GM21423 (cell line): ENCODE measurements around the gene LY6G6C.

Experiments
- ATAC-seq: cut with Tn5 transposase; IDR thresholded peaks from one replicate; pipeline ENCODE4 v1.9.1; 2021; ENCODE audit warnings: mild to moderate bottlenecking, moderate library complexity; ENCODE audit not compliant: unreplicated experiment

LY6G6C gene

DNA sequence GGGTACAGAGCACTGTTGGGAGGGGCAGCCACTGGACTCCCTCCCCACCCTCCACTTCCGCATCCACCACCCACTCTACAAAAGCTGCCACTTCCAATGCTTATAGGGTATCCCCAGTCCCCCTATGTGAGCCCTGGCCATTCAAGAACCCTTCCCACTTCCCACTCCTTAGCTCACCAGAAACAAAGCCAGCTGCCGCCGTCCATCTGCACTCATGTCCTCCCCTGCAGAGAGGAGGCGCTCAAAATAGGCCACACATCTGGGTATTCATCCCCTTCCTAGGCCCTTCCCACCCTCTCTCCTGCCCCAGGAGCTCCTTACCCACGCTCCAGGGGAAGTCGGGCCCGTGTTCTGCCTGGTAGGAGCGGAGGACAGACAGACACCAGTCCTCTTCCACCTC, 34.2 kb downstream of the LY6G6C start:
- ATAC-seq, result no peak

DNA sequence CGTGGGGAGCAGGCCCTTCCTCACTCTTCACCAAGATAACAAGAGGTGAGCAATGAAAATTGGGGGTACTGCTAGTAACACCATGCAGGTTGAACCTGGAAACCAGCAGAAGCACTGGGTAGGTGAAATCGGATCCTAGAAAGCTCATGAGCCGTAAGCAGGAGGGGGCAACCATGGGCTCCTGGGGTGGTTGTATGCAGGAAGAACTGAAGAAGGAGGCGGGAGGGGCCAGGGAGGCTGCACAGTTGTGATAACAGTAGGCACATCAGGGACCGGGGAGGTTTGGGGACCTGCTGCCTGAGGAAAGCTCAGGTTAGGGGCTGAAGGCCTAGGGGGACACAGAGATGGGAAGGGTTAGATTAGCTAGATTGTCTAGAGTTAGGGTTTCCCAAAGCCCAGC, 35.1 kb downstream of the LY6G6C start:
- no peak for ATAC-seq

DNA sequence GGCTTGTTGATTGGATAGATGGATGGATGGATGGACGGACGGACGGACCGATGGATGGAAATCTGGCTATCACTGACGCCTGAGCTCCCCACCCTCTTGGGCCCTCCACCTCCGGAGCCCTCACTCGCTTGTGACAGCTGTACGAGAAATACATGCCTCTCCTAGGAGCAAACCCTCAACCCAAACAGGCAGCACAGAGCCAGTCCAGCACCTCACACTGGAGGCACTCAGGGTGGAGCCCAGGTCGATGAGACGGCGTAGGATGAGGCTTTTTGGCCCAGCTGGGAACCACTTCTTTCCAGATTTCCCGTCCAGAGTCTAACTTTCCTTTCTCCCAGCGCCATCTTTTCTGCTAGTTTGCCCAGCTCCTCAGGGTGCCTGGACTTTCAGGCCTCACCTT, 38.0 kb downstream of the LY6G6C start:
- no peak for ATAC-seq

DNA sequence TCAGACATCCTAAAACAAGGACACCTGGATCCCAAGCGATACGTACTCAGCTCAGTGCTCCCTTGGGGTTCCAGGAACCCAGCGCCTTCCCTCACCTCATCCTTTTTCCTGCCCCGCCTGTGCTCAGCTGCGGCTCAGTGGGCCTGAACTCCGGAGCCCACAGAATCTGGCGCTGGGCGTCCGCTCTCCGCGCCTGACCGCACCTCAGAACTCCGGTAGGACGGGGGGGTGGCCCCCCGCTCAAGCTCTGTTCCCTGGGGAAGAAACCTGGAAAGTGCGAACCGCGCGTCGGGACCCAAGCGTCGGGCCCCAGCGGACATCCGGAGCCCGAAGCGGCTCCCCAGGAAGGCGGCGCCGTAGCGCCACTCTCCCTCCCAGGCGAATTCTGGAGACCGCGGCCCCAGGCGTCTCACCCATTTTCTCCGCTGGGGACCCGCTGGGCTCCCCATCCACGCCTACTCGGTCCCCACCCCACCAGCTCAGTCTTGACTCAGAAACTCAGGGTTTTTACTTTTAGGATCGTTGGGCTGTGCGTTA, 40.3 kb downstream of the LY6G6C start:
- ATAC-seq, result no peak

DNA sequence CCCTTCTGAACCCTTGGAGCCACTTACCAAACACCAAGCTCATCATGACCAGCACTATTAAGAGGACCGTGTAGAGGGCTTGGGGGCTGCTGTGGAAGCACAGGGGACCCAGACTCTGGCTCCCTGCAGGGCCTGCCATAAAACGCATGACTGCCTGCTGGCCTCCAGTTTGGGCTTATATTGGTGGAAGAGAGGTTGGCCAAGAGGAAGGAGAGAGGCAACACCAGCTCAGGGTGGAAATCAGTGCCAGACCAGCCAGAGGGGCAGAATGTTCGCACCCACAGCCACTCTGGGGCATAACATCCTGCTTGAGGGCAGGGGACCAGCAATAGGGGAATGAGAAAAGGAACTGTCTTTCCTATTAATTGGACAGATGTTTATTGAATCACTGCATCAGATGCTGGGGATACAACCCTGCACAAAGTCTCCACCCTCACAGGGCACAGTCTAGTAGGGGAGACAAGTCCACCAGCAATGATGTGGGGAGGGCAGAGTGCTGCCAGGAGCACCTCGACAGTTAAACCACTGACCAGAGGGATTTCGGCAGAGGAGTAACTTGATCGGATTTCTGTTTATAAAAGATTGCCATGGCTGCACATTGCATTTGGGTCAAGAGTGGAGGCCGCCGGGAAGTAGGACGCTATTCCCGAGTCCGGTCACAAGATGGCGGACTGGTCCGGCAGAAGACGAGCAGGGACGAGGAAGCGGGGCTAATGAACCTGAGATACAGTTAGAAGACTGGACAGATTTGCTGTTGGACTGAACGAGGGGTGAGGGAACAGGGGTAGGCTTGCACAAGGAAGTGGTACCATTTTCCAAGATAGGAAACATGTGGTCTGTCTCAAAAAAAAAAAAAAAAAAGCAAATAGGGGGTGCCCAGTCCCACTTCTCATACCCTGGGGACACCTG, 41.1 kb downstream of the LY6G6C start, which contains the start of gene LY6G5C:
Gene LY6G5C (minus strand): TSS at position 842 of the 909 bp plus-strand sequence. CDS start 694 bp downstream, at position 148.
- no peak for ATAC-seq

DNA sequence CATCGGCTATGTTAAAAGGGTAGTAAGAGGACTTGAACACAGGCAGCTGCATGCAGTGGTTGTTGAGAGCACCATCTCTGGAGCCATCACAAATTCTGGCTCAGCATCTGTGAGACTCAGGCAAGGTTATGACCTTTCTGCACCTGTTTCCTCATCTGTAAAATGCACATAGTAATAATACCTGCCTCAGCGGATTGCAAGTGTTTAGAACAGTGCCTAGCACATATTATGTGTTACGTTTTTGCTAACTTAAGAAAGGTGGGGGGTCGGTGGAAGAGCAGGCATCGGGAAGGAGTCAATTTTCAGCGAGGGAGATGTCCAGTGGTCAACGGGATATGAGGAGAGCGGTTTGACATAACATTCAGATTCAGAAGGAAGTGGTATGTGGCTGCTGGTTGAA, 43.6 kb downstream of the LY6G6C start:
- no peak for ATAC-seq

DNA sequence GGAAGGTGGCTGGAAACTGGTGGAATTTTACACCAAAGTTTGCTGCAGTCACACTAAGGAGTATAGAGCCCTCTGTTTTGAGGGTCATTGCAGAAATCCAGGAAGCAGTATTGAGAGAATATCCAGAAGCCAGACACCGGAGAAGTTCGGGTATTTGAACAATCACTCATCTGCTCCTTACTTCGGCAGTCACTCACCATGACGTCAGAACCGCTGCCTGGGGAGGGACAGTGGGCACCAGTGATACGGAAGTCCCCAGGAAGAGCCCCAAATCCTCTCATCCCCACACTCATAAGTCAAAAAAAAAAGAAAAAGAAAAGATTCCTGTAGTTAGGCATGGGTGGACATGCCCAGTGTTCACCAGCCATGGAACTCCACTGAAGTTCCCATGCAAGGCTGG, 44.6 kb downstream of the LY6G6C start:
- ATAC-seq, result no peak

DNA sequence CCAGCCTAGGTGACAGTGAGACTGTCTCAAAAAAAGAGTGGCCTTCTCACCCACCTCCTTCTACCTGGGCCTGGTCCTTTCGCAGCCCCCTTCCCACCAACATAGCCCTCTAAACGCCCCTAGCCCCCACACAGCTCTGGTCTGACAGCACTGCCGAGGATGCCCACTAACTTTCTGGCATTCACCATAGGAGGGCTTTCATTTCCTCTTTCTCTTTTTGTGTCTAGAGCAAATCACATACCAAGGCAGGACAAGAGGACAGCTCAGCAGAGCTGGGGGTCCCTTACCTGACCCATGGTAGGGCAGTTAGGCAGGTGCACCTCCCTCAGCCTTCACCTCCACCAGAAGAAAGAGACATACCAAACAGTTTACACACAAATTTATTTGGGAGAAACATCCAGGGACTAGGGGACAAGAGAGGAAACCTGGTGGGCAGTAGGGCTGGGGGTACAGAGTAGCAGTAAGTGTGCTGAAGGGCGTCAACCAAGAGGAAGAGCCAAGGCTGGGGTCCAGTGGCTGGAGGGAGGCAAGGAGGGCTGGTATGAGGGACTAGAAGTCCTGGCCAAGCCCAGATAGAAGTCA, 45.1 kb downstream of the LY6G6C start:
- ATAC-seq, result no peak

DNA sequence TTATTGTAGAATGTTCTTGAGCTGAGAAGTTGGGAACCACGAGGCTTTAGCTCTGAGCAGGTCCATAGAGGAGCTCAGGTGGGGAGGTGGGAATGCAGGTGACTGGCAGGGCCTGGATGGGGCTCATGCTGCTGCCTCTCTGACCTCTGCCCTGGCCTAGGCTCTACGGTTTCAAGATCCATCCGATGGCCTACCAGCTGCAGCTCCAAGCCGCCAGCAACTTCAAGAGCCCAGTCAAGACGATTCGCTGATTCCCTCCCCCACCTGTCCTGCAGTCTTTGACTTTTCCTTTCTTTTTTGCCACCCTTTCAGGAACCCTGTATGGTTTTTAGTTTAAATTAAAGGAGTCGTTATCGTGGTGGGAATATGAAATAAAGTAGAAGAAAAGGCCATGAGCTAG, 51.9 kb downstream of the LY6G6C start, which contains the start of gene LY6G5B:
Gene LY6G5B (plus strand): TSS at position 301 of the 400 bp plus-strand sequence. CDS start 975 bp downstream, outside the sequence.
- no peak for ATAC-seq
